PFSK-1 (cell line): Measurements from ENCODE around the gene STK11.

Source experiments
- FOXP2 ChIP-seq: optimal IDR thresholded peaks from 2 replicates; pipeline ENCODE3; 2011; ENCODE audit warnings: borderline replicate concordance, control low read depth, inconsistent platforms; ENCODE audit not compliant: insufficient read depth; ENCODE audit errors: extremely low read length, extremely low read depth
- POLR2AphosphoS5 ChIP-seq: IDR thresholded peaks from 2 replicates; pipeline ENCODE4 v1.6.1; 2012; ENCODE audit warnings: low read depth, mild to moderate bottlenecking, control low read depth, low read length, moderate library complexity
- SIN3A ChIP-seq: IDR thresholded peaks from 2 replicates; pipeline ENCODE4 v1.6.1; 2012; ENCODE audit warnings: mild to moderate bottlenecking, low read length, moderate library complexity, borderline replicate concordance; ENCODE audit not compliant: insufficient read depth
- TAF1 ChIP-seq: IDR thresholded peaks from 2 replicates; pipeline ENCODE4 v1.6.1; 2012; ENCODE audit warnings: low read length, control low read depth, borderline replicate concordance; ENCODE audit not compliant: insufficient read depth
- TF ChIP-seq, protein P1 (sequence below), 2 experiments: IDR thresholded peaks; 2 replicates each; pipeline versions ENCODE4 v1.6.1 to v1.8.0; 2011 to 2012; ENCODE audit warnings: low read depth in 2 of 2, low read length in 2 of 2, control low read depth in 1 of 2, inconsistent platforms in 1 of 2, mild to moderate bottlenecking in 1 of 2, moderate library complexity in 1 of 2; ENCODE audit not compliant: insufficient read depth in 1 of 2

STK11 gene

DNA sequence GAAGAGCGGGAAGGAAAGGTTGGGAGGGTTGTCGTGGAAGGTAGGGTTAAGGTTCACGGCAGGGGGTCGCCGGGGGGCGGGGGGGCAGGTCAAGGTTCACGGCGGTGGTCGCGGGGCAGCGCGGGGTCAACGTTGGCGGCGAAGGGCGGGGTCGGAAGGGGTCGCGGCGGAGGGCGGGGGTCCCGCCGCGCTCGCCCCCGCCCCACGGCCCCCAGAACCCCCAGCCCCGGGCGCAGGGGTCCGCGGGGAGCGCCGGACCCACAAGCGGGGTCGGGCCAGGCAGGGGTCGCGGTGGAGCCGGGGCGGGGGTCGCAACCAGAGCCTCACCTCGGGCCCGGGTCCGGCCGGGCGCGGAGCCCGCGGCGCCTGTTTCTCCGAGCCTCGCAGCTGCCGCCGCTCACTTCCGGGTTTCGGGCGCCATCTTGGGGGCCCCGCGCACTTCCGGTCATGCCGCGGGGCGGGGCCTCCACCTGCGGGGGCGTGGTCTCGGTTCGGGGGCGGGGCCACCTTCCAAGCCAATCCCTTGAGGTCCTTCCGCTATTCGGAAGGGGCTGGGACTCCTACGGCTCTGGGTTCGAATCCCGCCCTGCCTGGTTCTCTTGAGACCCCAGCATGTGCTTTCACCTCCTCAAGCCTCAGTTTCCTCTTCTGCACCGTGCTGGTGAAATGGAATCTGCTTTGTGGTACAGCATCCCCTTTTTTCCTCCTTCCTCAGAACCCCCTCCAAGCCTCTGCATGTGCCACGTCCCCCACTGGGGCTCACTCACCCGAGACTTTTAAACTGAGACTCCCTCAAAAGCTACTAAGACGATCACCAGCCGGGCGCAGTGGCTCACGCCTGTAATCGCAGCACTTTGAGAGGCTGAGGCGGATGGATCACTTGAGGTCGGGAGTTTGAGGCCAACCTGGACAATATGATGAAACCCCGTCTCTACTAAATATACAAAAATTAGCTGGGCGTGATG is 31.5 kb upstream of the STK11 start, which contains the start of gene SBNO2:
Gene SBNO2 (minus strand): TSS at position 424 of the 965 bp plus-strand sequence. CDS start 19,992 bp downstream, outside the sequence.
- TF ChIP-seq FOXP2 (peak; percentile 22), SIN3A (0 out of 2 replicates have a peak, but pooled peaks have one; percentile 15), TAF1 (peak; percentile 99), POLR2AphosphoS5 (peak; percentile 74)
- TF ChIP-seq, protein P1, sequence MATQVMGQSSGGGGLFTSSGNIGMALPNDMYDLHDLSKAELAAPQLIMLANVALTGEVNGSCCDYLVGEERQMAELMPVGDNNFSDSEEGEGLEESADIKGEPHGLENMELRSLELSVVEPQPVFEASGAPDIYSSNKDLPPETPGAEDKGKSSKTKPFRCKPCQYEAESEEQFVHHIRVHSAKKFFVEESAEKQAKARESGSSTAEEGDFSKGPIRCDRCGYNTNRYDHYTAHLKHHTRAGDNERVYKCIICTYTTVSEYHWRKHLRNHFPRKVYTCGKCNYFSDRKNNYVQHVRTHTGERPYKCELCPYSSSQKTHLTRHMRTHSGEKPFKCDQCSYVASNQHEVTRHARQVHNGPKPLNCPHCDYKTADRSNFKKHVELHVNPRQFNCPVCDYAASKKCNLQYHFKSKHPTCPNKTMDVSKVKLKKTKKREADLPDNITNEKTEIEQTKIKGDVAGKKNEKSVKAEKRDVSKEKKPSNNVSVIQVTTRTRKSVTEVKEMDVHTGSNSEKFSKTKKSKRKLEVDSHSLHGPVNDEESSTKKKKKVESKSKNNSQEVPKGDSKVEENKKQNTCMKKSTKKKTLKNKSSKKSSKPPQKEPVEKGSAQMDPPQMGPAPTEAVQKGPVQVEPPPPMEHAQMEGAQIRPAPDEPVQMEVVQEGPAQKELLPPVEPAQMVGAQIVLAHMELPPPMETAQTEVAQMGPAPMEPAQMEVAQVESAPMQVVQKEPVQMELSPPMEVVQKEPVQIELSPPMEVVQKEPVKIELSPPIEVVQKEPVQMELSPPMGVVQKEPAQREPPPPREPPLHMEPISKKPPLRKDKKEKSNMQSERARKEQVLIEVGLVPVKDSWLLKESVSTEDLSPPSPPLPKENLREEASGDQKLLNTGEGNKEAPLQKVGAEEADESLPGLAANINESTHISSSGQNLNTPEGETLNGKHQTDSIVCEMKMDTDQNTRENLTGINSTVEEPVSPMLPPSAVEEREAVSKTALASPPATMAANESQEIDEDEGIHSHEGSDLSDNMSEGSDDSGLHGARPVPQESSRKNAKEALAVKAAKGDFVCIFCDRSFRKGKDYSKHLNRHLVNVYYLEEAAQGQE (IDR thresholded peaks at IDR 0.05; ENCODE audit: insufficient read depth in 1 of 2, low read depth in 2 of 2, low read length in 2 of 2) = peak; percentile 12 to 30; a peak in 1 of 4 replicates

DNA sequence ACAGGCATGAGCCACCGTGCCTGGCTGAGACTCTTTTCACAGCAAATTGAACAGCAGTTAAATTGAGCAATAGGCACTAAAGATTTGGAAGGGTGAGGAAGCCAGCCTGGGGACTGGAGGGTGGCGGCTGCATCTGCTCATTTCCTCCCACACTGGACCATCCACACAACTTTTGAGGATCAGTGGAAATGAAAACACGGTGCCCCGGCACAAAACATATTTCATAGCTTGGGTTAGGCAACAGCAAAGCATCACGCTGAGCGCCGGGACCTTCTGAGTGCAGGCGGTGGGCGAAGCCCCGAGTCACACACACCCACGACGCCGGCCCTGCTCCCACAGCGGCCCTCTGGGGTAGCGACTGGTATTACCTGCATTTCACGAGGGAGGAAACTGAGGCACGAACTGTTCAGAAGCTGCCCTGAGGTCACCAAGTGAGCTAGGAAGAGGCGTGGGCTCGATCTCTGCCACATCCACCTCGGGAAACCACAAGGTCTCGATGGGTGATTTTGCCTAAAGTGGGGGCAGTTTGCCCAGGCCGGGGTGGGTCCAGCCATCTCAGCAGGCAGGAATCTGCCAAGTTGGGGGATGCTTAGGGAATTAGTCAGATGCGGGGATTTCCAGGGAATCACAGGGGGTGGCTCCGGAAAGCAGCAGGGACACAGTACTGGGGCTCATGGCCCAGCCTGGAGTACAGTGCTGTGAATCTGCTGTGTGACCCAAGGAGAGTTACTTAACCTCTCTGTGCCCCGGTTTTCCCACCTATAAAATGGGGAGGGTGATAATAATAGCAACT is 28.1 kb upstream of the STK11 start:
- TF ChIP-seq FOXP2 = no peak
- no peak for TF ChIP-seq TAF1
- no peak for TF ChIP-seq SIN3A
- TF ChIP-seq, protein P1 (IDR thresholded peaks at IDR 0.05; ENCODE audit: insufficient read depth in 1 of 2, low read depth in 2 of 2, low read length in 2 of 2) = no peak
- no peak for TF ChIP-seq POLR2AphosphoS5

DNA sequence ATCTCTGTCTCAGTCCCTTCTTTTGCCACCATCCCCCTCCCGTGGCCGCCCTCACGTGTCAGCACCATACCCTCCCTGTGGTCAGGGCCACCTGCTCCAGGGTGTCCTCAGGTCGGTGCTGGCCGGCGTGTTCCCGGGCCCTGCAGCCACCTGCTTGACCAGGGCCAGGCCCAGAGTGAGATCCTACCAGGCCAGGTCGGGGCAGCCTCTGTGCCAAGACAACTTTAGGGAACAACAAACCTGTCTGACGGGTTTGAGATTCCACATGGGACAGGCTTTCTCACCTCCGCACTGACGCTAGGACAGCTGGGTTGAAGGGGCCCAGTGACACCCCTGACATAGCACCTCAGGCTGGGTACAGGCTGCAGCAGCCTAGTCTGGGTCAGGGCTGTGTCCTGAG is 24.0 kb upstream of the STK11 start:
- TF ChIP-seq FOXP2 (no peak), SIN3A (no peak), TAF1 (no peak), POLR2AphosphoS5 (no peak)
- TF ChIP-seq, protein P1 (IDR thresholded peaks at IDR 0.05; ENCODE audit: insufficient read depth in 1 of 2, low read depth in 2 of 2, low read length in 2 of 2) = no peak

DNA sequence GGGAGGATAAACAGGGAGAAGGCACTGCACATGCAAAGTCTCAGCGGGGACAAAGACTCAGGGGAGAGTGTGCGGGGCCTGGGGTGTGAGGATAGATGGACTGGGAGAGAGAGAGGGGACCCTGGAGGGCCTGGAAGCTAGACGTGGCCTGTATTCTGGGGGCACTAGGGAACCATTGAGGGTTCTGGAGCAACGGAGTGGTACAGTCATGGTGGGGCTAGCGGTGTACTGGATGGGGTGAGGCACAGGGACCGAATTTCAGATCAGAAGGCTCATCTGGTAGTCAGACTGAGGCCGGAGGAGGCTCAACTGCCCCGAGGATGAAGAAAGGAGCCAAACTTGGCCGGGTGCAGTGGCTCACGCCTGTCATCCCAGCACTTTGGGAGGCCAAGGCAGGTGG is 23.5 kb upstream of the STK11 start:
- TF ChIP-seq POLR2AphosphoS5 (no peak), FOXP2 (no peak), TAF1 (no peak), SIN3A (no peak)
- TF ChIP-seq, protein P1 (IDR thresholded peaks at IDR 0.05; ENCODE audit: insufficient read depth in 1 of 2, low read depth in 2 of 2, low read length in 2 of 2) = no peak
